IMR-90 (cell line): ENCODE results near the gene LRCH3.

Experiments used
- BHLHE40 ChIP-seq: fragments of 150-350 bp; IDR thresholded peaks from 2 replicates; pipeline ENCODE4 v1.6.1; 2016; ENCODE audit warnings: mild to moderate bottlenecking, low read depth, low read length
- FOS ChIP-seq: fragments of 150-350 bp; IDR thresholded peaks from 2 replicates; pipeline ENCODE4 v1.6.1; 2016; ENCODE audit warnings: low read depth, low read length
- MAZ ChIP-seq: IDR thresholded peaks from 2 replicates; pipeline ENCODE4 v1.6.1; 2012; ENCODE audit warnings: low read depth, mild to moderate bottlenecking, low read length, improper control_type of control experiment, moderate library complexity, borderline replicate concordance
- POLR2A ChIP-seq: IDR thresholded peaks from 2 replicates; pipeline ENCODE4 v1.6.1; 2012; ENCODE audit warnings: mild to moderate bottlenecking, low read depth, low read length
- RAD21 ChIP-seq: IDR thresholded peaks from 2 replicates; pipeline ENCODE4 v1.6.1; 2012; ENCODE audit warnings: low read length, improper control_type of control experiment
- TF ChIP-seq, protein P1 (sequence below): conservative IDR thresholded peaks from 2 replicates; pipeline ENCODE4 v1.5.1; 2012; ENCODE audit warnings: mild to moderate bottlenecking, low read depth, low read length, improper control_type of control experiment

DNA sequence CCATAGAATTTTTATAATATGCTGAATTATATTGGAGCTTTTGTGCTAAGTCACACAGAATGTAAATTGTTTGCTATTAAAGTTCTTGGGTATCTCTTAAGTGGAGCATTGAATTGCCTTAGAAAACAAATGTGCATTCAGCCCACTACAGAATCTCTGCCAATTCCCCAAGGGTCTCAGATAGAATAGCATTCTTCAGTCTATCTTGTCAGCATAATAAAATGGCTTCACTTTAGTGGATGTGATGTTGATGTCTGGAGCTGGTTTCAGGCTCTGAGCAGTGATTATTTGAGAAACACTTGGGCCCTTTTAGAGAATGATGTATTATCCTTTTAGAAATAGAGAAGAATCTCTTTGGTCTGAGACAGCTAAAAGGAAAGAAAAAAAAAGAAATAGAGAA is 45.2 kb downstream of the LRCH3 start:
- TF ChIP-seq MAZ: no peak
- no peak for TF ChIP-seq POLR2A
- TF ChIP-seq FOS: no peak
- TF ChIP-seq, protein P1, sequence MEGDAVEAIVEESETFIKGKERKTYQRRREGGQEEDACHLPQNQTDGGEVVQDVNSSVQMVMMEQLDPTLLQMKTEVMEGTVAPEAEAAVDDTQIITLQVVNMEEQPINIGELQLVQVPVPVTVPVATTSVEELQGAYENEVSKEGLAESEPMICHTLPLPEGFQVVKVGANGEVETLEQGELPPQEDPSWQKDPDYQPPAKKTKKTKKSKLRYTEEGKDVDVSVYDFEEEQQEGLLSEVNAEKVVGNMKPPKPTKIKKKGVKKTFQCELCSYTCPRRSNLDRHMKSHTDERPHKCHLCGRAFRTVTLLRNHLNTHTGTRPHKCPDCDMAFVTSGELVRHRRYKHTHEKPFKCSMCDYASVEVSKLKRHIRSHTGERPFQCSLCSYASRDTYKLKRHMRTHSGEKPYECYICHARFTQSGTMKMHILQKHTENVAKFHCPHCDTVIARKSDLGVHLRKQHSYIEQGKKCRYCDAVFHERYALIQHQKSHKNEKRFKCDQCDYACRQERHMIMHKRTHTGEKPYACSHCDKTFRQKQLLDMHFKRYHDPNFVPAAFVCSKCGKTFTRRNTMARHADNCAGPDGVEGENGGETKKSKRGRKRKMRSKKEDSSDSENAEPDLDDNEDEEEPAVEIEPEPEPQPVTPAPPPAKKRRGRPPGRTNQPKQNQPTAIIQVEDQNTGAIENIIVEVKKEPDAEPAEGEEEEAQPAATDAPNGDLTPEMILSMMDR: no peak
- TF ChIP-seq BHLHE40: no peak
- TF ChIP-seq RAD21: no peak
